DND-41 (cell line): ENCODE measurements around the gene FGA.

Experiments used
- ATAC-seq: fragments of 200-7000 bp; cut with Tn5 transposase; 3 replicates; pipeline ENCODE4 v1.9.1; 2021; ENCODE audit warnings: low read depth; ENCODE audit not compliant: insufficient read depth
- DNase-seq: peaks from one replicate; pipeline ENCODE4 v3.0.0-alpha.2; 2020
- H2AFZ ChIP-seq: 2 replicates; pipeline ENCODE4 v1.6.0; 2012; ENCODE audit warnings: low read depth, low read length
- H3K27ac ChIP-seq: 2 replicates; pipeline ENCODE4 v1.5.1; 2012; ENCODE audit warnings: low read length, inconsistent platforms
- H3K27me3 ChIP-seq: fragments of 200-600 bp; sonication (generic); 2 replicates; pipeline ENCODE4 v1.6.0; 2012; ENCODE audit warnings: low read length, mild to moderate bottlenecking, inconsistent platforms; ENCODE audit not compliant: insufficient read depth, poor library complexity
- H3K36me3 ChIP-seq: 2 replicates; pipeline ENCODE4 v1.5.1; 2012; ENCODE audit warnings: low read length, inconsistent platforms; ENCODE audit not compliant: insufficient read depth
- H3K4me1 ChIP-seq: 2 replicates; pipeline ENCODE4 v1.5.1; 2012; ENCODE audit warnings: mild to moderate bottlenecking, low read length; ENCODE audit not compliant: insufficient read depth
- H3K4me2 ChIP-seq: 2 replicates; pipeline ENCODE4 v1.6.0; 2012; ENCODE audit warnings: mild to moderate bottlenecking, moderate library complexity, low read length, inconsistent platforms; ENCODE audit not compliant: insufficient read depth
- H3K4me3 ChIP-seq, 2 experiments: fragments of 200-600 bp in 1 of 2; shearing (Covaris generic) in 1 of 2; 2 replicates each; pipeline ENCODE4 v1.5.1; 2012 to 2016; ENCODE audit warnings: inconsistent platforms in 2 of 2, low read length in 2 of 2, mild to moderate bottlenecking in 2 of 2, low read depth in 1 of 2, moderate library complexity in 1 of 2
- H3K79me2 ChIP-seq: 2 replicates; pipeline ENCODE4 v1.6.0; 2012; ENCODE audit warnings: low read length, inconsistent platforms; ENCODE audit not compliant: insufficient read depth
- H3K9ac ChIP-seq: 2 replicates; pipeline ENCODE4 v1.6.0; 2012; ENCODE audit warnings: low read depth, mild to moderate bottlenecking, inconsistent platforms, low read length, moderate library complexity
- H3K9me3 ChIP-seq: 2 replicates; pipeline ENCODE4 v1.5.1; 2012; ENCODE audit warnings: low read length, moderate library complexity, mild to moderate bottlenecking, inconsistent platforms; ENCODE audit not compliant: insufficient read depth, severe bottlenecking
- H4K20me1 ChIP-seq: 2 replicates; pipeline ENCODE4 v1.6.0; 2012; ENCODE audit warnings: low read length; ENCODE audit not compliant: insufficient read depth
- EZH2 ChIP-seq: IDR thresholded peaks from 3 replicates; pipeline ENCODE4 v1.6.1; 2012; ENCODE audit warnings: borderline replicate concordance, low read depth, mild to moderate bottlenecking, moderate library complexity, low read length, inconsistent platforms; ENCODE audit not compliant: severe bottlenecking
- TF ChIP-seq, protein P1 (sequence below): IDR thresholded peaks from 2 replicates; pipeline ENCODE4 v1.5.1; 2012; ENCODE audit warnings: borderline replicate concordance, low read length, moderate library complexity, mild to moderate bottlenecking; ENCODE audit not compliant: poor library complexity, severe bottlenecking; ENCODE audit errors: extremely low read depth

FGA gene

DNA sequence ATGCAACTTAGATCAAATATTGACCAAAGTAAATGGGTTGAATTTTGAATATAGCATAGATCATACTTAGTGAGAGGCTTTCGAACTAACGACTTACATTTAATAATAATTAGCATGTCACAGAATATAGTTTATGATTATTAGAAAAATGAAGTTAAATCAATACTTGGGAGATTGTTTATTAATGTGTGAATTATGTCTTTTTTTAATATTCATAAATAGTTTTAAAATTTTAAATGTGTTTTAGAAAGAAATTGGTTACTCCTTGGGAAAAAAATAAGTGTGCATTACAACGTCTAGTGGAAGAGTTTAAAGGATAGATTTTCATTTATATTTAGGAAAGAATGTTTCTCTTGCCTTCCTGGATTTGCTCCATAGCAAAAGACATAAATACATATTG lies 7.3 kb downstream of the FGA start:
- Histone ChIP-seq H3K4me2 (no peak overlapping the region), H2AFZ (no peak overlapping the region), H4K20me1 (no peaks in the 10 kb centered on the region), H3K79me2 (no peaks in the 10 kb centered on the region), H3K27me3 (peaks cover 9% of the 10 kb centered on the region), H3K27ac (no peak overlapping the region), H3K9ac (no peak overlapping the region), H3K4me1 (no peaks in the 10 kb centered on the region), H3K9me3 (no peaks in the 10 kb centered on the region), H3K4me3 (no peak overlapping the region), H3K36me3 (no peaks in the 10 kb centered on the region)
- TF ChIP-seq, protein P1, sequence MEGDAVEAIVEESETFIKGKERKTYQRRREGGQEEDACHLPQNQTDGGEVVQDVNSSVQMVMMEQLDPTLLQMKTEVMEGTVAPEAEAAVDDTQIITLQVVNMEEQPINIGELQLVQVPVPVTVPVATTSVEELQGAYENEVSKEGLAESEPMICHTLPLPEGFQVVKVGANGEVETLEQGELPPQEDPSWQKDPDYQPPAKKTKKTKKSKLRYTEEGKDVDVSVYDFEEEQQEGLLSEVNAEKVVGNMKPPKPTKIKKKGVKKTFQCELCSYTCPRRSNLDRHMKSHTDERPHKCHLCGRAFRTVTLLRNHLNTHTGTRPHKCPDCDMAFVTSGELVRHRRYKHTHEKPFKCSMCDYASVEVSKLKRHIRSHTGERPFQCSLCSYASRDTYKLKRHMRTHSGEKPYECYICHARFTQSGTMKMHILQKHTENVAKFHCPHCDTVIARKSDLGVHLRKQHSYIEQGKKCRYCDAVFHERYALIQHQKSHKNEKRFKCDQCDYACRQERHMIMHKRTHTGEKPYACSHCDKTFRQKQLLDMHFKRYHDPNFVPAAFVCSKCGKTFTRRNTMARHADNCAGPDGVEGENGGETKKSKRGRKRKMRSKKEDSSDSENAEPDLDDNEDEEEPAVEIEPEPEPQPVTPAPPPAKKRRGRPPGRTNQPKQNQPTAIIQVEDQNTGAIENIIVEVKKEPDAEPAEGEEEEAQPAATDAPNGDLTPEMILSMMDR, result no peak
- TF ChIP-seq EZH2, result no peak
- DNase-seq (no peak), ATAC-seq (no peak)

DNA sequence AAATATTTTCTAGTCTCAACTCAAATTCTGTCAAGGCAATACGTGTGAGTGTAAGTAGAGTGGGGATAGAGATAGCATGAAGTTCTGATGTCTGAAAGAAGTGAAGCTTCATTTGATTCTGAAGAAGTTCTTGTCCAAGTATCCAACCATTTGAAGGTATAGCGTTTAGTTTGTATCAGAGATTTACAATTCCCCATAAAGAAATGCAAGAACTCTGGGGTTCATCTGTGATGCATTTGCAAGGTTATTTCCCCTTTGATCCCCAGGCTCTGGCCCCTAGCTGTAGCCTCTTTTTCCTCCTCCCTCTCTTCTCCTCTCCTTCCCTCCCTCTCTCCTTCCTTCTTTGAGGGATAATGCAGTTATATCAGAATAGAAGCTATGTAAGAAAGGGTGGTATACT lies 7.8 kb downstream of the FGA start:
- ATAC-seq, result no peak
- Histone ChIP-seq H3K9ac (no peak overlapping the region), H3K36me3 (no peaks in the 10 kb centered on the region), H3K4me2 (no peak overlapping the region), H3K9me3 (no peaks in the 10 kb centered on the region), H2AFZ (no peak overlapping the region), H3K4me1 (no peaks in the 10 kb centered on the region), H4K20me1 (no peaks in the 10 kb centered on the region), H3K4me3 (no peak overlapping the region), H3K79me2 (no peaks in the 10 kb centered on the region), H3K27ac (no peak overlapping the region), H3K27me3 (peaks cover 5% of the 10 kb centered on the region)
- no peak for TF ChIP-seq EZH2
- TF ChIP-seq, protein P1, result no peak
- no peak for DNase-seq

DNA sequence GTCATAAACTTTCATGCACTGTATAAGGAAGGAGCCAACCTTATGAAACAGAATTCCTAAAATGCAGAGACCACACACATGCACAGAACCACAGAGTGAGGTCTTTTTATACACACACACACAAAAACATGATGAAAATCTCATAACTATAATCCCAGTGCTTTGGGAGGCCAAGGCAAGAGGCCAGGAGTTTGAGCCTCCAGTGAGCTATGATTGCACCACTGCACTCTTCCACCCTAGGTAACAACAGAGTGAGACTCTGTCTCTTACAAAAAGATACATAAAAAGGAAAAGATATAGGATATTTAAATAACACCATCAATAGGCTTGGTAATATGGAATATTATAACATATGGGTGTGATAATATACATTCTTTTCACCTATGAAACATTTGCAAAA lies 10.6 kb downstream of the FGA start:
- H2AFZ ChIP-seq, result no peak overlapping the region
- H3K9ac ChIP-seq, result no peak overlapping the region
- H3K79me2 ChIP-seq, result no peaks in the 10 kb centered on the region
- no peaks in the 10 kb centered on the region for H3K4me1 ChIP-seq
- H3K36me3 ChIP-seq, result no peaks in the 10 kb centered on the region
- no peak overlapping the region for H3K4me2 ChIP-seq
- H3K27me3 ChIP-seq, result peaks cover 5% of the 10 kb centered on the region
- no peaks in the 10 kb centered on the region for H3K9me3 ChIP-seq
- ATAC-seq, result no peak
- H4K20me1 ChIP-seq, result no peaks in the 10 kb centered on the region
- no peak for DNase-seq
- H3K4me3 ChIP-seq, result no peak overlapping the region
- H3K27ac ChIP-seq, result no peak overlapping the region
- TF ChIP-seq, protein P1, result no peak
- TF ChIP-seq EZH2, result no peak

DNA sequence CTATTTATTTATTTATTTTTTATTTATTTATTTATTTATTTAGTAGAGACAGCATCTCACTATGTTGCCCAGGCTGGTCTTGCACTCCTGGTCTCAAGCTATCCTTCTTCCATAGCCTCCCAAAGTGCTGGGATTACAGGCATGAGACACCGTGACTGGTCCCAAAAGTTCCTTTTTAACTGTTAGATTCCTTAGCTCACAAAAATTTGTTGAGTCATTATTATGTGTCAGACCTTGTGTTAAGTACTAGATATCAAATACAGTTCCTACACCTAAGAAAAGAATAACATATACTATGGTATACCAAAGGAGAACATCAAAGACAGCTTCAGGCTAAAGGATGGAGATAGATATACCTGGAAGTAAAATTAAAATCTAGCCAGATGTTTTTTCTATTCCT lies 11.6 kb downstream of the FGA start:
- no peaks in the 10 kb centered on the region for H4K20me1 ChIP-seq
- TF ChIP-seq, protein P1, result no peak
- no peak for TF ChIP-seq EZH2
- H3K4me3 ChIP-seq, result no peak overlapping the region
- no peaks in the 10 kb centered on the region for H3K4me1 ChIP-seq
- H3K9ac ChIP-seq, result no peak overlapping the region
- no peak for DNase-seq
- no peaks in the 10 kb centered on the region for H3K9me3 ChIP-seq
- no peak for ATAC-seq
- H2AFZ ChIP-seq, result no peak overlapping the region
- no peaks in the 10 kb centered on the region for H3K79me2 ChIP-seq
- no peak overlapping the region for H3K27ac ChIP-seq
- H3K4me2 ChIP-seq, result no peak overlapping the region
- peaks cover 5% of the 10 kb centered on the region for H3K27me3 ChIP-seq
- no peaks in the 10 kb centered on the region for H3K36me3 ChIP-seq
